GM18505 (cell line): Measurements from ENCODE around the gene ZNF57.
"Not testable (repeated sequence)": the region's sequence is repeated elsewhere in the genome, so short reads cannot be mapped to it uniquely, and the experiment has no call there.

Experiments used
- ATAC-seq: cut with Tn5 transposase; IDR thresholded peaks from one replicate; pipeline ENCODE4 v1.9.1; 2021; ENCODE audit not compliant: unreplicated experiment
- POLR2A ChIP-seq: IDR thresholded peaks from 4 replicates; pipeline ENCODE4 v1.6.1; 2011; ENCODE audit warnings: borderline replicate concordance; ENCODE audit not compliant: insufficient read depth, insufficient read length; ENCODE audit errors: extremely low read depth

ZNF57 gene

DNA sequence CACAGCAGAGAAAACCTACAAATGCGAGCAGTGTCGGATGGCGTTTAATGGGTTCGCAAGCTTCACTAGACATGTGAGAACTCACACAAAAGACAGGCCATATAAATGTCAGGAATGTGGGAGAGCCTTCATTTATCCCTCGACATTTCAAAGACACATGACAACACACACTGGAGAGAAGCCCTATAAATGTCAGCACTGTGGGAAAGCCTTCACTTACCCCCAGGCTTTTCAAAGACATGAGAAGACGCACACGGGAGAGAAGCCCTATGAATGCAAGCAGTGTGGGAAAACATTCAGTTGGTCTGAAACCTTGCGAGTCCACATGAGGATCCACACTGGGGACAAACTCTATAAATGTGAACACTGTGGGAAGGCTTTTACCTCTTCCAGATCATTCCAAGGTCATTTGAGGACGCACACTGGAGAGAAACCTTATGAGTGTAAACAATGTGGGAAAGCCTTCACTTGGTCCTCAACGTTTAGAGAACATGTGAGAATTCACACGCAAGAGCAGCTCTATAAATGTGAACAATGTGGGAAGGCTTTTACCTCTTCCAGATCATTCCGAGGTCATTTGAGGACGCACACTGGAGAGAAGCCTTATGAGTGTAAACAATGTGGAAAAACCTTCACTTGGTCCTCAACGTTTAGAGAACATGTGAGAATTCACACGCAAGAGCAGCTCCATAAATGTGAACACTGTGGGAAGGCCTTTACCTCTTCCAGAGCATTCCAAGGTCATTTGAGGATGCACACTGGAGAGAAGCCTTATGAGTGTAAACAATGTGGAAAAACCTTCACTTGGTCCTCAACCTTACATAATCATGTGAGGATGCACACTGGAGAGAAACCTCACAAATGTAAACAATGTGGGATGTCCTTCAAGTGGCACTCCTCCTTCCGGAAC, 16.8 kb downstream of the ZNF57 start:
- no peak for ATAC-seq
- TF ChIP-seq POLR2A = no peak

DNA sequence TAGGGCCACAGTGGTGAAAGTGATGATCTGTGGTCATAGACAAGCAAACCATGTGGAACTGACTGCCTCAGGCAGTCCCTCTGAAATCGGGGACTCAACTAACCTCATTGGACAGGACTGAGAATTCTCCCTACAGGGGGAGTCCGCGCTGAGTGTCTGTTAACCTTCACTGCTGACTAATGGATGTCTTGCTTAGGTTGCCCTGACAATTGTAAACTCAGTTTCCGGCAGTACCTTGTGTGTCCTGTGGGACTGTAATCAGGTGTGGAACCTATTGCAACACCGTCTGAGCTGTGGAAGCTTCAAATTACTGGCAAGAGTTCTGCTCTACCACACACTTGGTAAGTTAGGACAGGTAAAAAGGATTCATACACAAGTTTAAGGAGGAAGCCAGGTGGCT, 22.3 kb downstream of the ZNF57 start:
- no peak for TF ChIP-seq POLR2A

DNA sequence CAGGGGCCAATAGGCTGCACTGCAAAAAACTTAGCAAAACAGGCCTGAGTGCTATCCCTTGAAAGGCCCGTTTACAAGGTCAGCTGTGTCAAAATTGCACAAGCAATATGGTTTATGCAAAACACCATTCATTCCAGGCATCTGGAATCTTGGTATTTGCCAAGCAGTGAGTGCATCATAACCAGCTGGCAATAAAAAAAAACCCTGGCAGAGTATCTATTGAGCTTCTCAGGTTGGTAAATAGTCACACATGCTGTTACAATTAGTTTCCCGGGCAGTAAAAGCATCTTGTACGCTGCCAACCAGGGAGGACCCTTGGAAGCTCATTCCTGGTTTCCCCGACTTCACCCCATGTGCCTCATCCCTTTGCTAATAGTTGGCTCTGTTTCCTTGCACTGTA, 22.8 kb downstream of the ZNF57 start:
- no peak for TF ChIP-seq POLR2A
- no peak for ATAC-seq

More for the DNA sequence above, 22.3 kb downstream of the ZNF57 start:
- ATAC-seq = no peak

DNA sequence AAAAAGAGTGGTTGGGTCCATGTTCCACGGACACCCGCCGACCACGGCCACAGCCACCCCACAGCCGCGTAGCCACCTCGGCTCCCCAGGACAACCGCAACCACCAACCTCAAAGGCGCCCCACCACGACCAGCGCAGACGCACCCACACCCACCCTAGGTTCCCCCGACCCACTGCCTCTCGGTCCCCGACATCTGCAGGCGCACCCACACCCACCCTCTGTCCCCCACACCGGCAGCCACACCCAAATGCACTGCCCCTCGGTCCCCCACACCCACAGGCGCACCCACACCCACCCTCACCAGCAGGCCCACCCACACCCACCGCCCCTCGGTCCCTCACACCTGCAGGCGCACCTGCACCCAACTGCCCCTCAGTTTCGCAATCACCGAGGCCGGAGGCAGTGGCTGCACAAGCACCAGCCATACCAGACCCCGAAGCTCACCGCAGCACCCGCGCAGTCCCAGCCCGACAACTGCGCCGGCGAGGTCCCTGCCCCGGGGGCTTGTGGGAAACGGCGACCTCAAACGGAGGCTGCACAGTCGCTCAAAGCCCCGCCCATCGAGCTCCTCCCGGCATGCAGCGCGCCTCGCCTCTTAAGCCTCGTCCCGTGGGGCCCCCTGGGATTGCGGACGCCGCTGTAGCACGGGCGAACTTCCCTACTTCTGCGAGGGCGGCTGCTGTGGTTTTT, 25.8 kb downstream of the ZNF57 start:
- ATAC-seq = no peak
- no peak for TF ChIP-seq POLR2A

DNA sequence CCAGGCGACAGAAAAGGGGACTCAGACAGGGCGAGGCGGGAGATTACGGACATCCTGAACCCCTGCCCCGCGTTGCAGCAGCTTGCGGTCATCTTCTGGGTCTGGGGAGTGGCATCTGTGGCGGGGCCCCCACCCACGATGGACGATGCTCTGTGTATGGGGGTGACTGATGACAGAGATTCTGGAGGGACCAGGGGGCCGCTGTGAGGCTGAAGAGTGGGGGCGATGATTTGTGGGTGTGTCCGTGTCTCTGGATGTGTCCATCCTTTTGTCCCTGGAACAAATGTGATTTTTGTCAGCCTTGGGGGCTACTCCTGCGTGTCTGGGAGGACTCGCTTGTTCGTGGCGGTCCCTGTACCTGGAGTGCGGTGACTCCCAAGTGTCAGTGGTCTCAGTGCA, 26.3 kb downstream of the ZNF57 start:
- ATAC-seq = no peak
- TF ChIP-seq POLR2A = no peak

DNA sequence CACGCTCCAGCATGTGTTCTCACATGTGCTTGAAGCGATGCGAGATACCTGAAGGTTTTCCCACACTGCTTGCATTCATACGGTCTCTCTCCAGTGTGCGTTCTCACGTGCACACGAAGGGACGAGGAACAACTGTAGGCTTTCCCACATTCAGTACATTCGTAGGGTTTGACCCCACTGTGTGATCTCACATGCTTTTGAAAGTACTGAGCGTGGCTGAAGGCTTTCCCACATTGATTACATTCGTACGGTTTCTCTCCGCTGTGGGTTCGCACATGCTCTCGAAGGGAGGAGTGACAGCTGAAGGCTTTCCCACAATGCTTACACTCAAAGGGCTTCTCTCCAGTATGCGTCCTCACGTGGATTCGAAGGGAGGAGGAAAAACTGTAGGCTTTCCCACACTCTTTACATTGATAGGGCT, 32.8 kb downstream of the ZNF57 start:
- ATAC-seq = no peak

DNA sequence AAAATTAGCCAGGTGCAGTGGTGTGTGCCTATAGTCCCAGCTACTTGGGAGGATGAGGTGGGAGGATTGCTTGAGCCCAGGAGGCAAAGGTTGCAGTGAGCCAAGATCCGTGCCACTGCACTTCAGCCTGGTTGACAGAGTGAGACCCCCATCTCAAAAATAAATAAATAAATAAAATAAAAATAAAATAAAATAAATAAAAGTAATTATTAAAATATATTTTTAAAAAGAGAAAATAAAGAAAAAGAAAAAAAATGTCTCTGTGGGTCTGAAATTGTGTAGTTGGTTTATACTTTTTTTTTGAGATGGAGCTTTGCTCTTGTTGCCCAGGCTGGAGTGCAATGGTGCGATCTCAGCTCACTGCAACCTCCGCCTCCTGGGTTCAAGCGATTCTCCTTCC, 35.1 kb downstream of the ZNF57 start:
- ATAC-seq = not testable (repeated sequence)

More for the DNA sequence above, 32.8 kb downstream of the ZNF57 start:
- TF ChIP-seq POLR2A = no peak

DNA sequence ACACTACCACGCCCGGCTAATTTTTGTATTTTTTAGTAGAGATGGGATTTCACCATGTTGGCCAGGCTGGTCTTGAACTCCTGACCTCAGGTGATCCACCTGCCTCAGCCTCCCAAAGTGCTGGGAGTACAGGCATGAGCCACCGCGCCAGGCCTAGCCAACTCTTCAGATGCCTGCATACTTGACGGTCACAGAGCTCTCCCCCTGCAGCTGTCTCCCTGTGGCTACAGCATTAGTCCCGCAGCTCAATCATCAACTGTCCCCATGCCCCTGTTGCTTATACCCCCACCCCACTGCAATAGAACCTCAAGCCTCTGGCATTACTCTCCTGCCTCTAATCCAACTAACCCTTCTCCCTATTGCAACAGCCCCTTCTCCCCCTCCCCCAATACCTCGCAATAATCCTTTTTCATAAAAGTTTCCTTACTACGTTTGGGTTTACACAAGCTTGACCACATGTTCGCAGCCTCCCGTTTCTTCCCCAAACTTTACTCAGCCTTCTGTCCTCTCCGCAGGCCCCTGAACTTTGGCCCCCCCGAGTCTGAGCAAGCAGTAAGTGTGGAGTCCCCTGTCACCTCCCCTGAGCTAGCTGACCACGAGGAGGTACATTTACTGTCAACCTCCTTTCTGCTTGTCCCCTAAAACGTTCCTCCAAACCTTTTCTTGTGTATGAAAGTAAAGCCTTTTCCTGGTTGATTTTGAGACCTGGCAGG, 42.4 kb downstream of the ZNF57 start:
- ATAC-seq = no peak
- no peak for TF ChIP-seq POLR2A

DNA sequence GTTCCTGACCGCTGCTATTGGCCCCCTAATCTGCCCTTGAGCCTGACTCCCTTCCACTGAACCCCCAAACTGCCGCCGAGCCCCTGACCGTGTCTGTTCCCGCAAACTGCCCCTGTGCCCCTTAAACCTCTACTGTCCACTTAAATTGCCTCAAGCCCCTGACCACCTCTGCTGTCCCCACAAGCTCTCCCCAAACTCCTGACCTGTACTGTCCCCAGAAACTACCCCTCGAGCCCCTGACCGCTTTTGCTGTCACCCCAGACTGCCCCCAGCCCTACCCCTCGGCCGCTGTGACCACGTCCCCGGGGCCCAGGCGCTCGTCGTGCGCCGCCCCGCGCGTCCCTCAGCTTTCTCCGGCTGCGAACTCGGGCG, 43.7 kb downstream of the ZNF57 start:
- TF ChIP-seq POLR2A = no peak

DNA sequence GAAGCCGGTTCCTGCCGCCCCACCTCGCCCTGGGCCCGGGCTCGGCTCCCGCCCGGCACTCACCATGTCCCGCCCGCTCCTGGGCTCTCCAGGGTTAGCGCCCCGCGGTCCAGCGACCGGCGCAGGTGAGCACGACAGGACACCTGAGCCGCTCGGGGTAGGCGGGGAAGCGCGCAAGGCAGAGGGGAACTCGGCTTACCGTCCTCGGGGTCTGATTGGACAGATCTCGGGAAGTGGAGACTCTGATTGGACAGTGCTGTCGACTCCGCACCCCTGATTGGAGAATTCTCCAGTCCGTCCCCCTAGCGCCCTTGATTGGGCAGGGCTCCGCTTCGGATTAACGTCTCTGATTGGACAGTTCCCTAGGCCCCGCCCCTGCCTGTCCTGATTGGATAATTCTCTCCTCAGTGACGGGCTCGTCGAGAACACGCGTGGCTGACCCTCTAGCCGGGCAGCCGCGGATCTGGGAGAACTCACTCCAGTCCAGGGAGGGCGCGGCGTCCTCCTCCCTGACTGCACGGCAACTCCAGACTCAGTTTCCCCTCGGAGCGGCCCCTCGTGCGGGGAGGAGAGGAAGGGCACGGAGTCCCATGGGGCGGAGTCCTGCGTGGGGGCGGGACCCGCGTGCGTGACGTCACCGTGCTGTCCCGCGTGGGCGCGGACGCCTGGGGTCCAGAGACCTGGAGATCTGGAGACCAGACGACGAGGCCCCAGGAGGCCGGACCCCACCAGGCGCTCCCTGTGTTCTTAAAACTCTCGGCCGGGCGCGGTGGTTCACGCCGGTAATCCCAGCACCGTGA, 44.2 kb downstream of the ZNF57 start, which contains the start of gene ZNF77:
Gene ZNF77 (minus strand): TSS at position 197 of the 800 bp plus-strand sequence. CDS start 131 bp downstream, at position 66.
- TF ChIP-seq POLR2A = peak; percentile 13
- ATAC-seq = peak; percentile 88

More for the DNA sequence above, 43.7 kb downstream of the ZNF57 start:
- no peak for ATAC-seq

DNA sequence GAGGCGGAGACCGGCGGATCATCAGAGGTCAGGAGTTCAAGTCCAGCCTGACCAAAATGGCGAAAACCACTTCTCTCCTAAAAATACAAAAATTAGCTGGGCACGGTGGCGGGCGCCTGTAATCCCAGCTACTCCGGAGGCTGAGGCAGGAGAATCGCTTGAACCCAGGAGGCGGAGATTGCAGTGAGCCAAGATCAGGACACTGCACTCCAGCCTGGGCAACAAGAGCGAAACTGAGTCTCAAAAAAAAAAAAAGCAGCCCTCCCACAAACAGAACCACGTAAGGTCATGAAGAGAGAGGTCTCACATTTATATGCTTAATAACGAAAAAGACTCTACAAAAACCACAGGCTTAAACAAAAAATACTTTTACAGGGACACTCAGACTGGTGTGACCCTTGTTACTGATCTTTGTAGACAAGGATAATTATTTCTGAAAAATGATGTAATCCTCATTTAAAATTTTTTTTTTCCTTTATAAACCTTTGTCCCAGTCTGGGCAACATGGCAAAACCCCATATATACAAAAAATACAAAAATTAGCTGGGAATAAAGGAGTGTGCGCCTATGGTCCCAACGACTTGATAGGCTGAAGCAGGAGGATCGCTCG, 45.0 kb downstream of the ZNF57 start:
- no peak for TF ChIP-seq POLR2A
- ATAC-seq = no peak

DNA sequence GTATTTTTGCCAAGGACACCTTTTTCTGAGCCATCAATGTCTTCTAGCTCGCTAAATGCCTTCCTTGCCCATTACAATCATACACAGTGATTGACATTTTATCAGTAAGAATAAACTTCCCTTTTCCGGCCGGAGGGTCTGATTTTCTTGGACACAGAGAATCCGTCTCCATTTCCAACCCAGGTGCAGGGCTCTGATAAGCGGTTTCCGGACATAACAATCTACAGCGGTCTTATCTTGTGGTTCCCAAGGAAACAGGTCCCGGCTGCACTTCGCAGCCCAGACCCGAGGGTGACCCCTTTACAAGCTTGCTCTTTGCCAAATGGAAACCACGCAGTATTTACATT, 49.2 kb downstream of the ZNF57 start:
- TF ChIP-seq POLR2A = no peak
- ATAC-seq = peak; percentile 3
